Measurements from ENCODE around the gene MAOA. TPM values are rescaled to one million over a fixed set of nuclear protein-coding genes. Genes with fewer than 3 reads are reported as not detected.

The MAOA gene
- total RNA-seq, 4 donors from 2014 or later: 299 to 636 (median 361) TPM

DNA sequence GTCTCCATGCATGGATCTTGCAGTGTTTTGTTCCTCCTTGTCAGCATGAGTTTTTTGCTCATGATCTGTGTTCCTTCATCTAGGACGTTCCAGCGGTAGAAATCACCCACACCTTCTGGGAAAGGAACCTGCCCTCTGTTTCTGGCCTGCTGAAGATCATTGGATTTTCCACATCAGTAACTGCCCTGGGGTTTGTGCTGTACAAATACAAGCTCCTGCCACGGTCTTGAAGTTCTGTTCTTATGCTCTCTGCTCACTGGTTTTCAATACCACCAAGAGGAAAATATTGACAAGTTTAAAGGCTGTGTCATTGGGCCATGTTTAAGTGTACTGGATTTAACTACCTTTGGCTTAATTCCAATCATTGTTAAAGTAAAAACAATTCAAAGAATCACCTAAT lies 88.2 kb downstream of the MAOA start:
- Histone ChIP-seq H3K4me1 (peaks cover 15 to 29% (median 27%) of the 10 kb centered on the region in 4 donors), H3K27me3 (no peaks in the 10 kb centered on the region), H3K9me3 (no peaks in the 10 kb centered on the region), H3K27ac (replicated peaks in 1 of 4) (no peak overlapping the region), H3K4me3 (no peak overlapping the region), H3K36me3 (peaks cover 16 to 35% (median 21%) of the 10 kb centered on the region in 4 donors)
- DNase-seq (ENCODE audit: extremely low spot score): no peak
- WGBS: 75% methylated on average over 3 of the region's 3 CpGs
- TF ChIP-seq EP300 (IDR thresholded peaks at IDR 0.05) (no peak), POLR2A (IDR thresholded peaks at IDR 0.05; ENCODE audit: low read depth) (no peak), POLR2AphosphoS5 (IDR thresholded peaks at IDR 0.05) (no peak)
- TF ChIP-seq, protein P1, sequence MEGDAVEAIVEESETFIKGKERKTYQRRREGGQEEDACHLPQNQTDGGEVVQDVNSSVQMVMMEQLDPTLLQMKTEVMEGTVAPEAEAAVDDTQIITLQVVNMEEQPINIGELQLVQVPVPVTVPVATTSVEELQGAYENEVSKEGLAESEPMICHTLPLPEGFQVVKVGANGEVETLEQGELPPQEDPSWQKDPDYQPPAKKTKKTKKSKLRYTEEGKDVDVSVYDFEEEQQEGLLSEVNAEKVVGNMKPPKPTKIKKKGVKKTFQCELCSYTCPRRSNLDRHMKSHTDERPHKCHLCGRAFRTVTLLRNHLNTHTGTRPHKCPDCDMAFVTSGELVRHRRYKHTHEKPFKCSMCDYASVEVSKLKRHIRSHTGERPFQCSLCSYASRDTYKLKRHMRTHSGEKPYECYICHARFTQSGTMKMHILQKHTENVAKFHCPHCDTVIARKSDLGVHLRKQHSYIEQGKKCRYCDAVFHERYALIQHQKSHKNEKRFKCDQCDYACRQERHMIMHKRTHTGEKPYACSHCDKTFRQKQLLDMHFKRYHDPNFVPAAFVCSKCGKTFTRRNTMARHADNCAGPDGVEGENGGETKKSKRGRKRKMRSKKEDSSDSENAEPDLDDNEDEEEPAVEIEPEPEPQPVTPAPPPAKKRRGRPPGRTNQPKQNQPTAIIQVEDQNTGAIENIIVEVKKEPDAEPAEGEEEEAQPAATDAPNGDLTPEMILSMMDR (IDR thresholded peaks at IDR 0.05): no peak
- intact Hi-C loops (cut with DNase I): no loop called here

DNA sequence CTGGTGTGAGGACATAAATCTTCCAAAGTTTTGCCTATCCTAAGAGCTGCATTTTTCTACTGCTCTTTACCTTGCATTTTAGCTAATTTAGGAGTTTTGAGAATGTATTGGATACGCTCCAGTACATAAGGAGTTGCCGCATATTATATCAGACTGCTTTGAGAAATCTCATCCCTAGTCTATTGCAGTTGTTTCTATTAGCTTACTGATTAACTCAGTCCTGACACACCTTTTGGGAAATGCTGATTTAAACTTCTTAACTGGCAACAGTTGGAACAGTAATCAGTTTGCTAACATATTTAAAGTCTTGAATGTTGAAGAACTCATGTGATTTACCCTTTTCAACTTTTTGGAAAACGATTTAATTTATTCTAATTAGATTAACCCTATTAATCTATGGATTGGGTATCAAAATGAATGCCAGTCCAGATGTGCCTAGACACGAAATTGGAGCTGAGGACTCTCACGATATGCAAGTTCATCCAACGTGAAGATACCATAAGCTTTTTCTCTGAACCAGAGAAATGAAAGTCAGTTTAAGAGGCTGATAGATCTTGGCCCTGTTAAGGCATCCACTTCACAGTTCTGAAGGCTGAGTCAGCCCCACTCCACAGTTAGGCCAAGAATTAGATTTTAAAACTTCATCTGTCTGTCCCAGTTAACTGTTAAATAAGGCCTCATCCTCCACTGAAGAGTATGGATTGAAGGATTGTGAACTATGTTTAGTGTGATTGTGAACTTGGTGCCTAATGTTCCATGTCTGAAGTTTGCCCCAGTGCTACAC lies 90.0 kb downstream of the MAOA start:
- intact Hi-C loops (cut with DNase I): loop anchor here (5.0 kb wide), 1 partner anchor 89 kb away; the partner anchor contains the start of gene MAOA
- Histone ChIP-seq H3K9me3 (no peaks in the 10 kb centered on the region), H3K27ac (replicated peaks in 1 of 4) (no peak overlapping the region), H3K27me3 (no peaks in the 10 kb centered on the region), H3K36me3 (peaks cover 16 to 29% (median 21%) of the 10 kb centered on the region in 4 donors), H3K4me1 (peaks cover 15 to 30% (median 23%) of the 10 kb centered on the region in 4 donors), H3K4me3 (no peak overlapping the region)
- WGBS: 65% methylated on average over 6 of the region's 6 CpGs
- no peak for DNase-seq (ENCODE audit: extremely low spot score)
- TF ChIP-seq POLR2AphosphoS5 (IDR thresholded peaks at IDR 0.05): peak in 1 of 2 donors; percentile 37
- TF ChIP-seq, protein P1 (IDR thresholded peaks at IDR 0.05): no peak

DNA sequence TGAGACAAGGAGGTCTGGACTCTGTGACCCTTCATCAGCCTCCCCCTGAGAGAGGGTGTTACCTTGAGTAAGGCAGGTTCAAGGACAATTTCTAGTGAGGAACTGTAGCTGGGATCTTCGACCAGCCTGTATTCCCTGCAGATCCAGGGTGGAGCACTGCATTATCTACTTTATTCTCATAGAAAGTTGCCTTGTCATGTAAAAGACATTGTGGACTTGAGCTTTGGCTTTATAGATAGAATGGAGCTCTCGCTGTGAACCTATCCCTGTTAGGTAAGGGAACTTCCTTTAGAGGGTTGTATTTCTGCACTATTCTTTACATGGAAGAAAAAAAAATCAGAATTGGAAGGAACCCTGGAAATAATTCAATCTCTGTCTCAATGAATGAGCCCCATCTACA lies 91.4 kb downstream of the MAOA start:
- DNase-seq (ENCODE audit: extremely low spot score): no peak
- no peaks in the 10 kb centered on the region for H3K27me3 ChIP-seq
- H3K4me1 ChIP-seq: peaks cover 1 to 16% (median 11%) of the 10 kb centered on the region in 4 donors
- H3K9me3 ChIP-seq: peaks cover 0 to 6% (median 0%) of the 10 kb centered on the region in 4 donors
- WGBS: 85% methylated on average over 2 of the region's 2 CpGs
- H3K36me3 ChIP-seq: peaks cover 13 to 24% (median 21%) of the 10 kb centered on the region in 4 donors
- TF ChIP-seq, protein P1 (IDR thresholded peaks at IDR 0.05): no peak
- TF ChIP-seq POLR2AphosphoS5 (IDR thresholded peaks at IDR 0.05): peak in 1 of 2 donors; percentile 21
- no peak for TF ChIP-seq POLR2A (IDR thresholded peaks at IDR 0.05; ENCODE audit: low read depth)
- TF ChIP-seq EP300 (IDR thresholded peaks at IDR 0.05): no peak
- intact Hi-C loops (cut with DNase I): loop anchor here (5.0 kb wide), 1 partner anchor 90 kb away; the partner anchor contains the start of gene MAOA
- H3K4me3 ChIP-seq: no peak overlapping the region
- no peak overlapping the region for H3K27ac ChIP-seq (replicated peaks in 1 of 4)

DNA sequence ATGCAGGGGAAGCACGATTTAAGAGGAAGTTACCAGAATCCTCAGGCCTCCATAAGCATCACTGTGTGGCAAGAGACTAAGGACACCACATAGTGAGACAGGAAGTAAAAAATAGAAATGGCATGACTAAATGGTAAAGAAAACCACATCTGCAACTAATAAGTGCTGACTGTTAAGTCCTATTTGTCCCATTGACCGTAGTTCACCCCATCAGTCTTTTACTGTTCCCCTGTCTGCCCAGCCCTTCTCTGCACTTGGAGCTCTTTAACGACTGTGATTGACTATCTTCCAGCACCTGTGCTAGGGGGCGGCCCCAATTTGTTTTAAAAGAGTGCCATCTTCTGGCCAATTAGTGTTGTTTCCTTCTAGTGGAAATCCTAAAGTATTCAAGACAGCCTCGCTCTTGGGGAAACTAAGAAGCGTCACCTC lies 94.2 kb downstream of the MAOA start:
- H3K4me1 ChIP-seq: peaks cover 0 to 11% (median 3%) of the 10 kb centered on the region in 4 donors
- H3K27me3 ChIP-seq: no peaks in the 10 kb centered on the region
- TF ChIP-seq, protein P1 (IDR thresholded peaks at IDR 0.05): peak; percentile 51 to 66 (median 54)
- TF ChIP-seq POLR2A (IDR thresholded peaks at IDR 0.05; ENCODE audit: low read depth) (no peak), POLR2AphosphoS5 (IDR thresholded peaks at IDR 0.05) (peak in 1 of 2 donors; percentile 58), EP300 (IDR thresholded peaks at IDR 0.05) (no peak)
- WGBS: 18% methylated on average over 6 of the region's 6 CpGs
- H3K27ac ChIP-seq (replicated peaks in 1 of 4): no peak overlapping the region
- DNase-seq (ENCODE audit: extremely low spot score): no peak
- peaks cover 0 to 4% (median 2%) of the 10 kb centered on the region in 4 donors for H3K36me3 ChIP-seq
- intact Hi-C loops (cut with DNase I): loop anchor here (2.0 to 5.0 kb wide), 2 partner anchors 191 to 1973 kb away; no protein-coding TSS in a partner anchor
- H3K4me3 ChIP-seq: no peak overlapping the region
- H3K9me3 ChIP-seq: peaks cover 0 to 6% (median 0%) of the 10 kb centered on the region in 4 donors

Measured in esophagus muscularis mucosa (tissue), 4 donors.